Sciatic nerve (tissue), 2 donors: Measurements from ENCODE around the gene IQGAP3. TPM values are rescaled to one million over a fixed set of nuclear protein-coding genes. Genes with fewer than 3 reads are reported as not detected.

Experiments used
- ATAC-seq: fragments of 200-7000 bp; cut with Tn5 transposase; one replicate; pipeline ENCODE4 v1.9.1; 2020; ENCODE audit warnings: mild to moderate bottlenecking, moderate library complexity
- DNase-seq: peaks from one replicate; pipeline ENCODE4 v3.0.0-alpha.2; 2020; ENCODE audit warnings: low spot score
- intact Hi-C: fragments of 100-400 bp; cut with DNase I; formaldehyde crosslinking; loops from one replicate; pipeline ENCODE4 v1.14.2; 2022
- total RNA-seq: library from RNA; stranded (reverse); fragmentation: NEBNext Ultra II Directional; extraction: Animal tissue kit (Norgen Biotek cat#: 25700); gene quantifications from one replicate; pipeline ENCODE4 v1.2.1, GENCODE V29; 2021
- donor health status: DM: no; HTN: no; CAD: no.
- donor health status: DM: no; HTN: no; CAD: no.

Gene IQGAP3
- total RNA-seq, 1 donor from 2014 or later = 0.76 TPM

DNA sequence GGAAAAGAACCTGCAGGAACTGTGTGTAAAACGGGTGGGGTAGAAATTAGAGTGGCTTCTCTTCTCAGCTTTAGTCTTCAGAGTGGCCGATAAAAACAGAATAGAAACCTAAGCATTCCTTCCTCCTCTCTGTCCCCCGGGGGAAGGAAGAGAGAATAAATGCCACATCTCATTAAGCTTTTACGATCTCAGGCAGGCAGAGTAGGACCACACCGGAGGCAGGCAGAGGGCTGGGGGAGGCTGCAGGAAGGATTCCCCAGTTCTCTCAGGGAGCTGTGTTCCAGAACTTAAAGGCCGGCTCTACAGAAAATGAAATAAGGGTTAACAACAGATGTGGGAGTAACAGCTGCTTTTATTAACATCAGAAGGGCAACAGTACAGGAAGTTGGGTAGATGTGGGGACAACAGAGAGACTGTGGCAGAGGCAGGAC, 47.3 kb downstream of the IQGAP3 start:
- ATAC-seq = no peak
- intact Hi-C loops = no loop called here

DNA sequence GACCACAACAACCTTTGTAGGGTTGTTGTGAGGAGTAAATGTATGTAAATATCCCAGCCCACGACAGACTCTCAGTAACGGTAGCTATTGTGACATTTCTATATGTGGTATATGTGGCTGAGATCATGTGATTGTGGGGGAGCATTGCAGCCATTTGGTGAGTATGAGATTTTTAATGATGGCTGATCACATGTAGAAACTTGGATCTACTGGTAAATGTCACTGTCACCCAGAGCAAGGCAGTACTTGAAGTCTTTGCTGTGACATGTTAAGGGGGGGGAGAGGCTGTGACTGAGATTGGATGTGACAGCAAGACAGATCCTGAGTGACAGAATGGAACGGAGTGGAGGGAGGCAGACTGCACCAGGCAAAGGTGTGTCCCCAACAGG, 47.9 kb downstream of the IQGAP3 start:
- DNase-seq (no peak), ATAC-seq (no peak)
- intact Hi-C loops = no loop called here

More for the DNA sequence above, 47.3 kb downstream of the IQGAP3 start:
- DNase-seq = no peak

DNA sequence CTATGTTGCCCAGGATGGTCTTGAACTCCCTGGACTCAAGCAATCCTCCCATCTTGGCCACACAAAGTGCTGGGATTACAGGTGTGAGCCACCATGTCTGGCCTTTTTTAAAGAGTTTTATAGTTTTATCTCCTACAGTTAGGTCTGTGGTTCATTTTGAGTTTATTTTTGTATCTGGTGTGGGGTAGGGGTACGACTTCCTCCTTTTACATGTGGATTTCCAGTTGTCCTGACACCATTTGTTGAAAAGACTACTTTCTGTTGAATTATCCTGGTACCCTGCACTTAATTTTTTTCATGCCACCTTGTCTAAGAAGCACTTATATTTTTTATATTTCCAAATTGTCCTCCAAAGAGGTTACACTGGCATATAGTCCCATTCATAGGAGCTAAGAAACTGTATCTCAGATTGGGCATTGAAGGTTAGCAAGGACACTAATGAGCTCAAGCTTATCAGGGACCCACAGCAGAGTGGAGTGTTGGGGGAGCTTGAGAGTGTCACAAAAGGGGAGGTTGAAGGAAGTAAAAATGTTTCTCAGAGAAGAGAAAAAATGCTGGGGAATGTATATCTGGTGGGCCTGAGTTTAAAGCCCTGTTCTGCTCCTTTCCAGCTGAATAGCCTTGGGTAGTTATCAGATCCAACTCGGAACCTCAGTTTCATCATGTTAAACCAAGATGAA, 48.4 kb downstream of the IQGAP3 start:
- DNase-seq (no peak), ATAC-seq (no peak)
- intact Hi-C loops = no loop called here

DNA sequence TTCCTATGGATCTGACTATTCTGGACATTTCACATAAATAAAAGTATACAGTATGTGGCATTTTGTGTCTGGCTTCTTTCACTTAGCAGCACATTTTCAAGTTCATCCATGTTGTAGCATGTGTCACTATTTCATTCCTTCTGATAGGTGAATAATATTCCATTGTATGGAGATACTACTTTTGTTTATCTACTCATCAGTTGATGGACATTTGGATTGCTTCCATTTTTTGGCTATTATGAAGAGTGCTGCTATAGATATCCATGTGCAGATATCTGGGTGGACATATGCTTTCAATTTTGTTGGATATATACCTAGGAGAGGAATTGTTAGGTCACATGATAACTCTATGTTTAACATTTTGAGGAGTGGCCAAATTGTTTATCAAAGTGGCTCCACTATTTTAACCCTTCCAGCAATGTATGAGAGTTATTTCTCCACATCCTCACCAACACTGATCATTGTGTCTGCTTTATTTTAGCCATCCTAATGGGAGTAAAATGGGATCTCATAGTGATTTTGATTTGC, 49.9 kb downstream of the IQGAP3 start:
- intact Hi-C loops = no loop called here
- ATAC-seq = no peak
- DNase-seq = no peak

DNA sequence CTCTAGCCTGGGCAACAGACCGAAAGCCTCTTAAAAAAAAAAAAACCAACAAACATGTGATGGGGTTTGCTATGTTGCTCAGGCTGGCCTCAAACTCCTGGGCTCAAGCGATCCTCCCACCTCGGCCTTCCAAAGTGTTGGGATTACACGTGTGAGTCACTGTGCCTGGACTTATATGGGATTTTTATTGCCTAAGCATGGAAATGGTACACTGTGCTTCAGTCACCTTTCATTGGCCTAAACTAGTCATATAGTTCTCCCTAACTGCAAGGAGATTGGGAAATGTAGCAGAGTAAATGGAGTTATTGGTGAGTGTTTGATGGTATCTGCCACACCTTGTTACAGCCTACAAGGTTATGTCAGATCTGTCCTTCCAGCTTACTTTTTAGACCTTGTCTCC, 54.6 kb downstream of the IQGAP3 start:
- no peak for ATAC-seq
- intact Hi-C loops = no loop called here
- DNase-seq = no peak

DNA sequence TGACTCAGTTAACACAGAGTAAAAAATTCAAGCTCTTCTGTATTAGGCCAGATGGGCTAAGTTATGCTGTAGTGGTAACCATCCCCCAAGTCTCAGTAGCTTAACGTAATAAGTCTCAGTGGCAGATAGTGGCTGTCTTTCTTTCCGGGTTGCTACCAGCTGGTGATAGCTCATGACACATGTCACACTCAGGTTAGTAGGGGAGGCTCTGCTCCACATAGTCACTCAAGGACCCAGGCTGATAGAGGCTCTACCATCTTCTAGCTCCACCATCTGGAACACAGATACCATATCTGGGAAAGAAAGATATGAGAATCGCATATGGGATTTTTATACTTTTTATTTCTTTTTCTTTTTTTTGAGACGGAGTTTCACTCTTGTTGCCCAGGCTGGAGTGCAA, 55.5 kb downstream of the IQGAP3 start:
- DNase-seq (no peak), ATAC-seq (no peak)
- intact Hi-C loops = no loop called here

DNA sequence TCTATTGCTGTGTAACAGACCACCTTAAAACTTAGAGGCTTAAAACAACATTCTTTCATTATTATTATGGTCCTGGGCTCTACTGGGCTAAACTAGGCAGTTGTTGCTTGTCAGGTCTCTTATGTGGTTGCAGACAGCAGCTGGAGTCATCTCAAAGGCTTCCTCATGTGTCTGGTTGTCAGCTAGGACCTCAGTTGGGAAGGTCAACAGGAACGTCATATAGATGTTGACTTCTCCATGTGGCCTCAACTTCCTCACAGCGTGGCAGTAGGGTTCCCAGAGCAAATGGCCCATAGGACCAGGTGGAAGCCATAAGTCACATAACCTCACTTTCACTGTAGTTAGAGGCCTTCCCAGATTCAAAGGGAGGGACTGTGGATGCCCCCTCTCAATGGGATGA, 56.4 kb downstream of the IQGAP3 start:
- intact Hi-C loops = no loop called here
- no peak for DNase-seq
- ATAC-seq = no peak

DNA sequence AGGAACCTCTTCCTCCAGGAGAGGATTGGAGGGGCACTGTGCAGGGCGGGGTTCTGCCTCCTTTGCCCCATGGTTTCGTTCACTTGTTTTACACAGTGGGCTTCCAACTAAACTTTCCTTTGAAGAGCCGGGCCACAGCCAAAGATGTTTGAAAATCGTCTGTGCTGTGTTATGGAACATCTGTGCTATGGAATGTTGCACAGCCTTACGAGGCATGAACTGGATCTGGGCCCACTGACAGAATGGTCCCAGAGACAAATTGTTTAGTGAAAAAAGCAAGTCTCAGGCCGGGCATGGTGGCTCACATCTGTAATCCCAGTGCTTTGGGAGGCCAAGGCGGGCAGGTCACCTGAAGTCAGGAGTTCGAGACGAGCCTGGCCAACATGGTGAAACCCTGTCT, 59.2 kb downstream of the IQGAP3 start:
- intact Hi-C loops = no loop called here
- ATAC-seq (no peak), DNase-seq (peak; percentile 41)

DNA sequence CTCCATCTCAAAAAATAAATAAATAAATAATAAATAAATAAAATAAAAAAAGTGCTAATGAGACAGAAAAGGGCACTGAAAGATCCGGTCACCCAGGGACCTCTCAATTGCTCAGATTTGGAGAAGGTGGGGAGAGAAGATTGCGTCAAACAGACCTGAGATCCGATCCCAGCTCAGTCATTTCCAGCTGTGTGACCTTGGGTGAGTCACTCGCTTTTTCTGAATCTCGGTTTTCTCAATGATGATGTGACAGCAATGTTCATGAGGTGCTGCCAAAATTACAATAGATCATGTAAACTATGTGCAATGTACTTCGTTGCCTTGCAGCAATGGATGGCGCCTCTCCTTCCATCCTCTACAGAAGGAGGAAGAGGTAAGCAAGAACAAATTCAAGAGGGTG, 60.7 kb downstream of the IQGAP3 start:
- intact Hi-C loops = no loop called here
- DNase-seq = no peak

DNA sequence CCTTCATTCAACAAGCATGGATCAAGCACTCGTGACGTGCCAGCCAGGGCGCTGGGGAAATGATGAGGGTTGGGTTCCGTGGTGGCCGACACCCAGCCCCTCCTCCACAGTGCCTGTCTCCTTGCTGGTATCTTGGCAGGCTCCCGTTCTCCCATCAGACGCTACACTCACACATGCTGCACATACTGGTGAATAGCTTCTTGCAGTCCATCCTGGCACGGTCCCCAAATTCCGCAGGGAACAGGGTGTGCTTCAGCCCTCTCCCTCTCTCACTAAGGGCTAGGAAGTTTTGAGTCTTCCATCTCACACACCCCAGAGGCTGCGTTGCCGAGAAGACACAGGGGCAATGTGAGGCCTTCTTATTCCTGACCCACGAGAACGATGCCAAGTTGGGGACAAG, 61.7 kb downstream of the IQGAP3 start:
- DNase-seq = peak; percentile 79
- peak; percentile 16 for ATAC-seq
- intact Hi-C loops = no loop called here

More for the DNA sequence above, 60.7 kb downstream of the IQGAP3 start:
- ATAC-seq = no peak

DNA sequence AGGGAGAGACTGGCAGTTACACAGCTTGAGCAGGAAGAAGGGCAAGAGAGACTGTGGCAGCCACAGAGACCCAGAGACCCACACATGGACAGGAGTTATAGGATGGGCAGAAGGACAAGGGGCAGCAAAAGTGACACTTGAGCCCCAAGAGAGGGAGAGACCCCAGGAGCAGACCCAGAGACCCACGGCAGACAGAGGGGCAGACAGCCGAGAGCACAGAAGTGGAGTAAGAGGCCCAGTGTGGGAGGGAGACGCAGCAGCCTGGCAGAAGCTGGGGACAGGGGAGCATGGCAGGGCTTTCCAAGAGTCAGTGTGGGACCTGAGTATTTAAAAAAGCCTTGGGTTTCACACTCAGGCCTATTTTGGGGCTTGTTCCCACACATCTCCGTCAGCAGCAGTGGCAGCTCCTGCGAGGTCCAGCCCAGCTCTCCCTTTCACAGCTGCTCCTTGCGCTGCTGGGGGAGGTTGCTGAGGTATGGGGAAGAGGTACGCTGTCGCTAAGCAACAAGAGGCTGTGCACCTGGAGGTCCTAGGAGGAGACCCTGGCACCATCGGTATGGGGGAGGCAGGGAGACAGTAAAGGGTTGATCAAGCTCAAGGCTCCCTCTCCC, 62.8 kb downstream of the IQGAP3 start:
- intact Hi-C loops = loop anchor here (5.0 kb wide), 1 partner anchor 52 kb away; no protein-coding TSS in a partner anchor
- peak; percentile 49 for DNase-seq
- no peak for ATAC-seq

DNA sequence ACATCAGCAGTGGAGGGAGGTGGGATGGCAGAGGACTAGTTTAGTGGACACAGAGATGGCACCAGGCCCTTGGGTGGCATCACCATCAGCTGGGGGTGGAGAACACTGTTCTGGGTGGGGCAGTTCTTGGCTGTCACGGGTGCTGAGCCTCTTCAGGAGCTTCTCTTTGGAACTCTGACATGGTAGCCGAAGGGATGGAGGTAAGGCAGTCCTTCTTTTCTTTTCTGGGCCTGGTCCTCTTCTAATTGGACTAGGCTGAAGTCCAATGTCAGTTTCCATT, 63.5 kb downstream of the IQGAP3 start:
- intact Hi-C loops = loop anchor here (5.0 kb wide), 1 partner anchor 52 kb away; no protein-coding TSS in a partner anchor
- DNase-seq (peak; percentile 59), ATAC-seq (no peak)

DNA sequence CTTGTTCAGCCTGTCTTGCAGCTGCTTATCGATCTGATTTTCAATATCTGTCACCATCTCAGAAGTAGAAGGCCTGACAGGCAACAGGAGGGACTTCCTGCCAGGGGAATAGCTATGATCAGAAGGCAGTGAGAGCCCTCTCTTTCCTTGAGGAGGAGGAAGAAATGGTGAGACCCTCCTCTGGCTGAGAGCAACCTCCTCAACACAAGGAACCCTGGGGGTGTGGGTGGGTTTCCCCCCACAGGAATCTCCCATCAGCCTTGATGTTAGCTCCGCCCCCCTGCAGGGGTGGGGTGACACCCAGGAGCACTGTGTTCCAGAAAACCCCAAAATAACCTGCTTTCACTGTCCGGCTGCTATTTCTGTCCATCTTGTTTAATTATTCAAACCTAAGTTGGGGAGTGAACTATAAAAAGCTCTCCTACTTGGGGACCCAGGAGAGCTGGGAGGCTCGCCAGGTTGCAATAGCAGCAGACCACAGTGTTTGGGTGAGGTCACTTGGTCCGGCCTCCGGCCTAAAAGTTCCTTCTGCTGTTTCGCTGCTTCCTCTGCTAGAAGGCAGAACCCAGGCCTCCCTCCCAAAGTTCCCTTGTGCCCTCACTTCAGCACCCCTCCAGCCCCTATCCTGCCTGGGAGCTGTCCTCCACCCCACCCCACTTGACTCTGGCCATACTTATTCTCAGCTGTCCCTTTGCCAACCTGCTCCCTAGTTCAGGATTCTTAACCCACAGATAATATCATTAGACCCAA, 64.0 kb downstream of the IQGAP3 start:
- ATAC-seq (peak; percentile 50), DNase-seq (peak; percentile 86)
- intact Hi-C loops = loop anchor here (5.0 kb wide), 1 partner anchor 51 kb away; no protein-coding TSS in a partner anchor

DNA sequence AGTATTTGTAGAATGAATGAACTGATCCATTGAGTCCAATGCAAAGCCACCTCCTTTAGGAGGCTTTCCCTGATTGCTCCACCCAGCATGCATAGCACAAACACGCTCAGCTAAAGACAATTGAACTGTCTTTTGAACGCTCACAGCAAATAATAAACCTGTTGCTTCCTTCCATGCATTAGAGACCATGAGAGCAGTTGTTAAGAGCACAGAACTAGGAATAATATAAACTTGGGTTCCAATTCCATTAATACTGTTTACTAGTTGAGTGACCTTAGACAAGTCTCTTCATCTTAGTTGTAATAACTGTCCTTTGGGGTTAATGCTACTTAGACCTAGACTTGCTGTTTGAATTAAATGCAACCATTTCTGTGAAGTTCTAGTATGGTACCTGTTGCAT, 65.9 kb downstream of the IQGAP3 start:
- ATAC-seq (no peak), DNase-seq (no peak)
- intact Hi-C loops = loop anchor here (5.0 kb wide), 1 partner anchor 49 kb away; no protein-coding TSS in a partner anchor

DNA sequence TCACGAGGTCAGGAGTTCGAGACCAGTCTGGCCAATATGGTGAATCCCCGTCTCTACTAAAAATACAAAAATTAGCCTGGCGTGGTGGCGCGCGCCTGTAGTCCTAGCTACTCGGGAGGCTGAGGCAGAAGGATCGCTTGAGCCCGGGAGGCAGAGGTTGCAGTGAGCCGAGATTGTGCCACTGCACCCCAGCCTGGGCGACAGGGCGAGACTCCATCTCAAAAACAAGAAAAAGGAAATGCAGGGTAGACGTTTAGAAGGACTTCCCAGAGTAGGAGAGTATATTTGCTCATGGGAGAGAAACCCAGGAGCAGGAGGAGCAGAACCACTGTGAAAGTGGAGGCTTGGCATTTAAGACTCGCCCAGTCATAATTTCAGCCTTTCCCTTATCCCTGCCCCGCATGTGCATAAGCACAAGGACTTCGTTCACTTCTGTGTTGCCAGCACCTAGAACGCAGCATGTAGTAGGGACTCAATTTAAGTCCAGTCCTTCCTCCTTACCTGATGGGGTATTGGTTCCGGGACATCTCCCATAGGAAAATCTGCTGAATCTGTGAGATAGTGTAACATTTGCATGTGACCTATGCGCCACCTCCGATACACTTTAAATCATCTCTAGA, 66.6 kb downstream of the IQGAP3 start:
- ATAC-seq = no peak
- intact Hi-C loops = loop anchor here (5.0 kb wide), 1 partner anchor 48 kb away; no protein-coding TSS in a partner anchor
- peak; percentile 51 for DNase-seq

DNA sequence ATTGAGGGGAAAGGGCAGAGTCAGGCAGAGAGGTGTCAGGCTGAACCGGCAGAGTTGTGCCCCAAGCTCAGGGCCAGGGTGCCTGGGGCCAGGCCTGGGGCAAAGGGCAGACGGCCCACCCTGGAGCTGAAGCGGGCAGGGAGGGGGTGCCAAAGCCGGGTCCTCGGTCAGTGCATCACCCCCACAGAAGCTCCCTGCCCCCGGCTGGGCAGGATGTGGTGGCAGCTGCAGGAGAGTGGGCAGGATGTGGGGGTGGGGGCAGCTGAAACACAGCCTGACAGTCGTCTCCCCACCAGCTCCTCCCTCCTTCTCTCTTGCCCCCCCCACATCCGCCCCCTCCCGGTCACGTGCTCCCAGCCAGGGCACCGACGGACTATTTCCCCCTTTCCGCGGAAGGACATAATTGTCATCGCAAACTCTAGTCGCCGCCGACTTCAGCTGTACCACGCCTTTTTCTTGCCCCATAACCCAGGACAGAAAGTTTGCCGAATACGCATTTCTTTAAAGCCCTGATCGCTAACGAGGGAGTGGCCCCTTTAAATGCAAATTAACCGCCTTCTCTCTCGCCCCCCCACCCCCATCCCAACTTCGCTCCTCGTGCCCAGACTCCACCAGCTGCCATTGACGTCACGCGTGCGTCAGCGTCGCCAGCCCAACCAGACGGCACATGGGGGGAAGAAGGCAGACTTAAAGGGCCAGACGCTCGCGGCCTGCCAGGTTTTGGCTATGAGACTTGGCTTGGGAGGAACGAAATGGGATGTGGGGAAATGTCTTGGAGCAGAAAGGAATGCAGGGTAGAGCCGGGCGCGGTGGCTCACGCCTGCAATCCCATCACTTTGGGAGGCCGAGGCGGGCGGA, 67.3 kb downstream of the IQGAP3 start:
- ATAC-seq = peak; percentile 88
- intact Hi-C loops = loop anchor here (5.0 kb wide), 1 partner anchor 48 kb away; no protein-coding TSS in a partner anchor
- DNase-seq = peak; percentile 100

DNA sequence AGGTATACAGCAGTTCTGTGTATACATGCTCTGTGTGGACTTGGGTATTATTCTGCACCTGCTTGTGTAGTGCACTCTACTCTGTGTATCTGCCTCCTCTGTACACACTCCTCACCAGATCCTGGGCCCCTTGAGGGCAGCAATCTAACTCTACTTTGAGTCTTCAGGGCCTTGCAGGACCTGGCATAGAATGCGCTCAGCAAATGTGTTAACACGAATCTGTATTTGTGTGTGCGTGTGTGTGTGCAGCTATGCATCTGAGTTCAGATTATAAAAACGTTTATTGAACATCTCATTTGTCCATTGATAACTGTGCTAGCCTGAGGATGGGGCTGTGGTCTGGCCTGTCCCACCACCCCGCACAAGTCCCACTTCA, 67.9 kb downstream of the IQGAP3 start:
- ATAC-seq (no peak), DNase-seq (no peak)
- intact Hi-C loops = no loop called here

DNA sequence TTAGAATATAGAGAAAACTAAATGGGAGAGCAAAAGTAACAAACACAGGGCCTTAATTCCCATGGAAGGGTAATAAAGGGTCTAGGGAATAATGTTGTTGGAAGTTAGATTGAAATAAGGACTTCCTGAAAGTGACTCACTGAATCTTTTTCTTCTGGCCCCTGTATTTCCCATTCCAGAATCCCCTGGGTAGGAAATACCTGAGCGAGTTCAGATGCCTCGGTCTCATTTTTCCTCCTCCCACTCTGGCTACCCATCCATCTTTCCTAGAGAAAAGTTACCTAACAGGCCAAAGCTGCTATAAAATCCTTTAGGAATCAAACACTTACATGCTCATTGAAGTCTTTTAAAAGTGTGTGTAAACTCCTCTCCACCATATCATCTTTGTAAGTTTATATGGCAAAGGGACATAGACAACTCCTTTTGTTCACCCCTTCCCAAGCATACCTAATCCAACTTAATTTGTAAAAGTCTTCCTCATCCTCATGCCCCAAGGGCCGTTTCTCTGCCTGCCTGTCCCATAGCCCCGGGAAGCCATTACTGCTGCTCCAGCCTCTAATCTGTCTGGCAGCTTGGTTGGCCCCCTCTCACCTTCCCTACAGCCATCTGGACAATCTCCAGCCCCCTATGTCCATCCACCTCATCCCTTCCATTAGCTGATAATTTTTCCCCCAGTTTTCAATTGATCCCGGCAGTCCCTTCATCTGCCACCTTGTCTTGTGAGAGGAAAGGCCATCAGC, 68.5 kb downstream of the IQGAP3 start:
- no peak for ATAC-seq
- peak; percentile 37 for DNase-seq
- intact Hi-C loops = no loop called here
